HL-60 (cell line): ENCODE results near the gene LYPD5.

Source experiments
- SPI1 ChIP-seq: IDR thresholded peaks from 2 replicates; pipeline ENCODE4 v1.6.1; 2012; ENCODE audit warnings: low read depth, mild to moderate bottlenecking, borderline replicate concordance
- TF ChIP-seq, protein P1 (sequence below): IDR thresholded peaks from one replicate; pipeline ENCODE4 v1.5.1; 2011; ENCODE audit warnings: low read length, control low read depth, inconsistent platforms; ENCODE audit not compliant: insufficient read depth

DNA sequence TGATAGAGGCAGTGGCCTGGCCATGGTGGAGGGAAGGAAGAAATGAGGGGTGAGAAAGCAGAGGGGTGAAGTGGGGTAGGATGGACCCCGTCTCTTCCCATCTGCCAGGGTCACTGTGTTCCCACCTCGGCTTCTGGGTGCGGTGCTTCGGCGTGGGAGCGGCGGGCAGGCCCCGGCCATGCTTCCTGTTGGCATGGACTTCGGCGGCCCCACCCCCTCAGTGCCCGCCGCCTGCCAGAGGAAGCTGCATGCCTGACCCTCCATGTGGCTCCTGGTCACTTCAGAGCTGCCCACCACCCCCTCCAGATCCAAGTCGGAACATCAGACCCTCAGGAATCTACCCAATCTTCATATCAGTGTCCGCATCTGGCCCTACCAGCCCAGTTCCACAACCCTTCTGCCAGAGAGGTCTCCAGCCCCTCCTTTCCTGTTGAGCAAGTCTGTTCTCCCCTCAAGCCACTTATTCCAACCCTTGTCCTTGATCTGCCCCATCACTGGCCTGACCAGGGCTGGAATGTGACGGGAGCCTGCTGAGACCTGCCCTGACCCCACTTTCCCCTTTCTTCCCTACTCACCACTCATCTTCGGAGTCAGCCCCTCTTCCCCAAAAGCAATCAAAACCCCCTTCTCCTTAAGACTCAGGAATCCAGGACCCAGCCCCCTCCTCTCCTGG lies 23.0 kb downstream of the LYPD5 start:
- TF ChIP-seq, protein P1, sequence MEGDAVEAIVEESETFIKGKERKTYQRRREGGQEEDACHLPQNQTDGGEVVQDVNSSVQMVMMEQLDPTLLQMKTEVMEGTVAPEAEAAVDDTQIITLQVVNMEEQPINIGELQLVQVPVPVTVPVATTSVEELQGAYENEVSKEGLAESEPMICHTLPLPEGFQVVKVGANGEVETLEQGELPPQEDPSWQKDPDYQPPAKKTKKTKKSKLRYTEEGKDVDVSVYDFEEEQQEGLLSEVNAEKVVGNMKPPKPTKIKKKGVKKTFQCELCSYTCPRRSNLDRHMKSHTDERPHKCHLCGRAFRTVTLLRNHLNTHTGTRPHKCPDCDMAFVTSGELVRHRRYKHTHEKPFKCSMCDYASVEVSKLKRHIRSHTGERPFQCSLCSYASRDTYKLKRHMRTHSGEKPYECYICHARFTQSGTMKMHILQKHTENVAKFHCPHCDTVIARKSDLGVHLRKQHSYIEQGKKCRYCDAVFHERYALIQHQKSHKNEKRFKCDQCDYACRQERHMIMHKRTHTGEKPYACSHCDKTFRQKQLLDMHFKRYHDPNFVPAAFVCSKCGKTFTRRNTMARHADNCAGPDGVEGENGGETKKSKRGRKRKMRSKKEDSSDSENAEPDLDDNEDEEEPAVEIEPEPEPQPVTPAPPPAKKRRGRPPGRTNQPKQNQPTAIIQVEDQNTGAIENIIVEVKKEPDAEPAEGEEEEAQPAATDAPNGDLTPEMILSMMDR = no peak
- TF ChIP-seq SPI1 = no peak
